Fibroblast of lung (primary cell): ENCODE results near the gene RXRA.

Source experiments
- CTCF ChIP-seq, 2 donors: IDR thresholded peaks in 1 of 2; conservative IDR thresholded peaks in 1 of 2; 1 replicate in 1 of 2; 2 replicates in 1 of 2; pipeline ENCODE4 v1.5.1; 2011 to 2012; ENCODE audit warnings: low read length in 2 of 2, control low read depth in 1 of 2, inconsistent platforms in 1 of 2, low read depth in 1 of 2, mild to moderate bottlenecking in 1 of 2
- EZH2 ChIP-seq: IDR thresholded peaks from 2 replicates; pipeline ENCODE4 v1.5.1; 2012; ENCODE audit warnings: low read length, control low read depth, mild to moderate bottlenecking; ENCODE audit errors: missing control alignments

- TF ChIP-seq EZH2: no peak
- no peak for TF ChIP-seq CTCF (conservative IDR thresholded peaks at IDR 0.05 in 1 of 2, IDR thresholded peaks at IDR 0.05 in 1 of 2; ENCODE audit: low read depth in 1 of 2, low read length in 2 of 2)
Measured at GRCh38 chr9:134375011-134375390, 48.7 kb downstream of the RXRA start.
